Psoas muscle (tissue), 8 donors: ENCODE measurements around the gene AJAP1. TPM values are rescaled to one million over a fixed set of nuclear protein-coding genes. Genes with fewer than 3 reads are reported as not detected.

Experiments
- ATAC-seq, 4 donors: fragments of 200-7000 bp; cut with Tn5 transposase; one replicate each; pipeline ENCODE4 v1.9.1; 2020; ENCODE audit warnings: moderate library complexity in 3 of 4, mild to moderate bottlenecking in 2 of 4
- DNase-seq, 2 donors: peaks; one replicate each; pipeline ENCODE4 v3.0.0-alpha.2; 2020
- H3K27ac ChIP-seq: fragments of 200-600 bp; one replicate; pipeline ENCODE4 v1.8.0; 2022
- H3K27me3 ChIP-seq, 3 donors: fragments of 200-600 bp in 1 of 3; one replicate each; pipeline versions ENCODE4 v1.6.1 to v1.8.0; 2013 to 2022; ENCODE audit warnings: low read length in 2 of 3, mild to moderate bottlenecking in 2 of 3, moderate library complexity in 1 of 3; ENCODE audit not compliant: insufficient read depth in 3 of 3
- H3K36me3 ChIP-seq, 2 donors: fragments of 200-600 bp in 1 of 2; one replicate each; pipeline versions ENCODE4 v1.6.1 to v1.8.0; 2013 to 2022; ENCODE audit warnings: low read depth in 1 of 2, mild to moderate bottlenecking in 1 of 2, moderate library complexity in 1 of 2; ENCODE audit not compliant: insufficient read depth in 1 of 2
- H3K4me1 ChIP-seq: fragments of 200-600 bp; one replicate; pipeline ENCODE4 v1.8.0; 2022
- H3K4me3 ChIP-seq: fragments of 200-600 bp; one replicate; pipeline ENCODE4 v1.8.0; 2022; ENCODE audit warnings: mild to moderate bottlenecking
- H3K9me3 ChIP-seq: fragments of 200-600 bp; one replicate; pipeline ENCODE4 v1.8.0; 2022
- WGBS, 3 donors: extraction: QIAGEN DNeasy Blood & Tissue Kit; methylation state at CpG; one replicate each; pipeline versions ENCODE4 v1.1.6 to v1.1.7; 2013; 5-methylcytosine and 5-hydroxymethylcytosine counted together
- intact Hi-C, 2 donors: fragments of 100-400 bp; cut with DNase I; formaldehyde crosslinking; loops; one replicate each; pipeline versions ENCODE4 v1.11.0 to v1.14.2; 2022
- polyA plus RNA-seq, 3 donors: library from polyadenylated mRNA; stranded (reverse); fragments of 200-250 nt; gene quantifications; one replicate each; pipeline ENCODE4 v1.2.3, GENCODE V29; 2013
- total RNA-seq, 4 donors: library from RNA; stranded (reverse); fragmentation: NEBNext Ultra II Directional in 2 of 4; extraction: Animal tissue kit (Norgen Biotek cat#: 25700) in 2 of 4; gene quantifications; one replicate each; pipeline versions ENCODE4 v1.2.1 to v1.2.4, GENCODE V29; 2021 to 2023
- TF ChIP-seq, protein P1 (sequence below): fragments of 200-600 bp; IDR thresholded peaks from one replicate; pipeline ENCODE4 v1.8.0; 2022; ENCODE audit warnings: antibody characterized with exemption
- donor health status: healthy with polysubstance abuse.
- donor health status: DM: no; HTN: no; CAD: no; lungs with moderate emphysema.
- donor health status: Bipolar disorder and iron deficiency.
- donor health status: healthy.
- donor health status: DM: yes; HTN: yes; CAD: no.
- donor health status: DM: no; HTN: no; CAD: no.
- donor health status: DM: no; HTN: no; CAD: no.
- donor health status: DM: yes; HTN: yes; CAD: no.

Gene AJAP1
- total and polyA plus RNA-seq, 7 donors: under 0.01 to 1.4 (median 0.07) TPM

DNA sequence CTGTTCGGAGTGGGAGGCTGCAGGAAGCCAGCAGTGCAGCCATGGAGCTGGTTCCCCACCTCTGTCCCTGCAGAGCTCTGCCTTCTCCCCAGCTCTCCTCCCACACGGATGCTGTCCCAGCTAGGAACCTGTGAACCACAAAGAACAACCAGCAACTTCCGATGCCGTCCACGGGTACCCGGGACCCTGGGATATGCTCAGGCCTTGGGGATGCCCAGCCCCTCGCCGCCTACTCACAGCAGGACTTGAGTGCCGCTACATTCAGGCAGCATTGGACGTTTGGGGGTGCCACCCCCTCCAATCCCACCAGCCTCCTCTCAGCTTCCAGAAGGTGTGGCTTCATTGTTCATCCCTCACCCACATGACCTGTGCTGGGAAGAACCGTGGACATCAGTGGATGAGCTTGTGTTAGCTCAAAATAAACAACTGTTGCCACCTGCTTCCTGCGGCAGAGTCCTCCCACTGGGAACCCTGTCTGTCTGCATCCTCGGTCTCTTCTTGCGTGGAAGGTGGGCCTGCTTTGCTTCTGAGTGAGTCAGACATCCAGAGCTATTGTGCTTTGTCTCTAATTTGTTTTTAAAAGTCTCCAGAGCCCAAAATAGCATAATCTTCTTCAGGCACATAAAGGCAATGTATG lies 20.1 kb upstream of the AJAP1 start:
- no peak for ATAC-seq
- Histone ChIP-seq H3K36me3 (no peaks in the 10 kb centered on the region), H3K27ac (no peak overlapping the region), H3K4me3 (no peak overlapping the region), H3K9me3 (no peaks in the 10 kb centered on the region), H3K27me3 (peaks cover 0 to 7% (median 5%) of the 10 kb centered on the region in 3 donors), H3K4me1 (no peaks in the 10 kb centered on the region)
- intact Hi-C loops: no loop called here
- no peak for DNase-seq
- TF ChIP-seq, protein P1, sequence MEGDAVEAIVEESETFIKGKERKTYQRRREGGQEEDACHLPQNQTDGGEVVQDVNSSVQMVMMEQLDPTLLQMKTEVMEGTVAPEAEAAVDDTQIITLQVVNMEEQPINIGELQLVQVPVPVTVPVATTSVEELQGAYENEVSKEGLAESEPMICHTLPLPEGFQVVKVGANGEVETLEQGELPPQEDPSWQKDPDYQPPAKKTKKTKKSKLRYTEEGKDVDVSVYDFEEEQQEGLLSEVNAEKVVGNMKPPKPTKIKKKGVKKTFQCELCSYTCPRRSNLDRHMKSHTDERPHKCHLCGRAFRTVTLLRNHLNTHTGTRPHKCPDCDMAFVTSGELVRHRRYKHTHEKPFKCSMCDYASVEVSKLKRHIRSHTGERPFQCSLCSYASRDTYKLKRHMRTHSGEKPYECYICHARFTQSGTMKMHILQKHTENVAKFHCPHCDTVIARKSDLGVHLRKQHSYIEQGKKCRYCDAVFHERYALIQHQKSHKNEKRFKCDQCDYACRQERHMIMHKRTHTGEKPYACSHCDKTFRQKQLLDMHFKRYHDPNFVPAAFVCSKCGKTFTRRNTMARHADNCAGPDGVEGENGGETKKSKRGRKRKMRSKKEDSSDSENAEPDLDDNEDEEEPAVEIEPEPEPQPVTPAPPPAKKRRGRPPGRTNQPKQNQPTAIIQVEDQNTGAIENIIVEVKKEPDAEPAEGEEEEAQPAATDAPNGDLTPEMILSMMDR: no peak
- WGBS, 3 donors: 60 to 66% (median 66%) methylated on average over 14 of the region's 14 CpGs

DNA sequence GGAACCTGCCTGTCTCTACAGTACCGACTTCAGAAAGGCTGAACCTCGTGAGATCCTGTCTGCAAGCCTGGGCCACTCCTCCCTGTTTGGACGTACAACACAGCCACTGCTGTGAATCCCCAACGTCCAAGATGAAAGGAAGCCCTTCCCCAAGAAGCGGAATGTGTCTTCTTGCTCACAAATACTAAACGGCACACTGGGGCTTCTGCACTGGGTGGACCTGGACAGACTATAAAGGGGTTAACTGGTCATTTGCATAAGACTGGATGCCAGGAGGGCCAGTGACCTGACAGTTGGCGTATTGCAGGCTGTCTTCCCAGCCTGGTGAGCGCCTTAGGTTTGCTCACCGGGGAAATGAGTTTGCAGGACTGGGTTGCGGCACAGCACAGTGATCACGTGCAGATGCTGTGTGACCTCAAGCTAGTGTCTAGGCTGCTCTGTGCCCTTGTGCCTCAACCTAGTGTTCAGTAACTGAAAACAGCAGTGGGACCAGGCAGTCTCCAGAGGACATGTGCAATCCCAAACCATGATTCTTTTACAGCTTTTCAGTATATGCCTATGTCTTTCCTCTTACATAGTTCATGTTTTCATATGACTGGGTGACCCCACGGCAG lies 19.5 kb upstream of the AJAP1 start:
- Histone ChIP-seq H3K4me1 (no peaks in the 10 kb centered on the region), H3K9me3 (no peaks in the 10 kb centered on the region), H3K27me3 (peaks cover 0 to 10% (median 5%) of the 10 kb centered on the region in 3 donors), H3K27ac (no peak overlapping the region), H3K4me3 (no peak overlapping the region), H3K36me3 (no peaks in the 10 kb centered on the region)
- WGBS, 3 donors: 59 to 66% (median 62%) methylated on average over 12 of the region's 12 CpGs
- TF ChIP-seq, protein P1: no peak
- DNase-seq (no peak), ATAC-seq (no peak)
- intact Hi-C loops: no loop called here

DNA sequence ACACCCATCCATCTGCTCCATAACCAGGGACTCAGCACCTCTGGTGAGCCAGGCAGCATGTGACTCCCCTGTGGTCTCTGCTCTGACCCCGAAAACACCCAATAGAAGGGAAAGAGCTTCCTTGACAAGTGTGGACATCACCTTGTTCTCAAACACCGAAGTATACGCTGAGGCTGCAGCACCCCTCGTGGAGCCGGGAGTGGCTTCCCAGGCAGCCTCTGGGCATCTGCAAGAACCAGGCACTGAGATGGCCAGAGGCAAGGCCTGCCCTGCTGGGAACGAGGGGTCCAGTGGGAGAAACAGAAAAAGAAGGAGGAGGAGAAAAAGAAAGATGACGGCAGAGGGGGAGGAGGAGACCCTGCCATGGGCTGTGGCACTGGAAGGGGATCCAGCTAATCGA lies 18.2 kb upstream of the AJAP1 start:
- DNase-seq: no peak
- Histone ChIP-seq H3K4me1 (no peaks in the 10 kb centered on the region), H3K36me3 (no peaks in the 10 kb centered on the region), H3K9me3 (no peaks in the 10 kb centered on the region), H3K27ac (no peak overlapping the region), H3K4me3 (no peak overlapping the region), H3K27me3 (peaks cover 0 to 10% (median 4%) of the 10 kb centered on the region in 3 donors)
- ATAC-seq: no peak
- 77 to 85% (median 85%) methylated on average over 8 of the region's 8 CpGs for WGBS, 3 donors
- intact Hi-C loops: no loop called here
- TF ChIP-seq, protein P1: no peak

DNA sequence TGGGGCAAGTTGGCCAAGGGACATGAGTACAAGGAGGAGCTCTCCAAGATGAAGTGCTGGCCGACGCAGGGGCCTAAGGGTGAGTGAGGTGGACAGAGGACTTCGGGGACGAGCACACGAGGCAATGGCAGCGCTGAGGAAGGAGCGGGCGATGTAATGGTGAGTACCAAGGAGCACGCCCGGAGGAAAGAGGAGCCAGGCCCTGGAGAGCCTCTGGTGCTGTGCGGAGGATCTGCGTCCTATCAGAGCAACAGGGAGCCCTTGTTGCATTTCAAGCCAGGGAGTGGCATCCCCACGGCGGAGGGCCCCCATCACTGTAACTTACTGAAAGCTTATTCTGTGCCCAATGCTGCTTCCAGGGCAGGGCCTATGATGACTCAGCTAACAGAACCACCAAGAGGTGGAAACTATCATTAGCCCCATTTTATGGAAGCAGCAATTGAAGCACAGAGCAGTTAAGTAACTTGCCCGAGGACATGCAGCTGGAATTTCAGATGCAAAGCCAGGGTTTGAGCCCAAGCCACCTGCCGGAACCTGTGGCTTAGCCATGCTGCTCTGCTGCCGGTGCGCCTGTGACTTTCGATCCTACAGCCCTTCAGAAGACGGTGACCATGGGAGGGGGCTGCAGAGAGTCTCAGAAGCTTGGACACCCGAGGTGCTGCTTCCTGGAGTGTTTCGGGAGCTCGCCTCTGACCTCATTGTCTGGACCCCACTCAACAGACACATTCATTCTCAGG lies 17.6 kb upstream of the AJAP1 start:
- intact Hi-C loops: no loop called here
- 81 to 85% (median 85%) methylated on average over 23 of the region's 23 CpGs for WGBS, 3 donors

More for the DNA sequence above, 17.6 kb upstream of the AJAP1 start:
- DNase-seq: no peak
- H3K9me3 ChIP-seq: no peaks in the 10 kb centered on the region
- TF ChIP-seq, protein P1: no peak
- no peaks in the 10 kb centered on the region for H3K36me3 ChIP-seq
- peaks cover 0 to 10% (median 4%) of the 10 kb centered on the region in 3 donors for H3K27me3 ChIP-seq
- no peaks in the 10 kb centered on the region for H3K4me1 ChIP-seq
- H3K27ac ChIP-seq: no peak overlapping the region
- no peak for ATAC-seq
- H3K4me3 ChIP-seq: no peak overlapping the region
